Epidermal melanocyte (primary cell): ENCODE results near the gene TERB1.

Source experiments
- DNase-seq: peaks from one replicate; pipeline ENCODE4 v3.0.0; 2011; ENCODE audit warnings: low spot score; ENCODE audit not compliant: insufficient read length

TERB1 gene

GRCh38 chr16:66751053-66751302 lies 50.4 kb downstream of the TERB1 start:
- DNase-seq, result no peak

- DNase-seq, result no peak
These were observed 50.9 kb downstream of the TERB1 start for GRCh38 chr16:66750279-66751052.

- no peak for DNase-seq
These were observed 54.7 kb downstream of the TERB1 start for GRCh38 chr16:66746682-66747081.

GRCh38 chr16:66746048-66746447 lies 55.3 kb downstream of the TERB1 start:
- DNase-seq, result no peak

- no peak for DNase-seq
These were observed 59.2 kb downstream of the TERB1 start for GRCh38 chr16:66741950-66742808.

- DNase-seq, result peak; percentile 80
These were observed 60.0 kb downstream of the TERB1 start for GRCh38 chr16:66741169-66741900.

GRCh38 chr16:66740533-66740932 lies 60.9 kb downstream of the TERB1 start:
- no peak for DNase-seq

GRCh38 chr16:66740010-66740409 lies 61.4 kb downstream of the TERB1 start:
- DNase-seq, result peak; percentile 53

- no peak for DNase-seq
These were observed 65.5 kb downstream of the TERB1 start for GRCh38 chr16:66735891-66736290.

- DNase-seq, result no peak
These were observed 70.3 kb downstream of the TERB1 start for GRCh38 chr16:66731101-66731500.

GRCh38 chr16:66728804-66729203 lies 72.6 kb downstream of the TERB1 start:
- no peak for DNase-seq

- DNase-seq, result peak; percentile 62
These were observed 73.1 kb downstream of the TERB1 start for GRCh38 chr16:66728117-66728787.

- no peak for DNase-seq
These were observed 80.6 kb downstream of the TERB1 start for GRCh38 chr16:66720766-66721165.

- no peak for DNase-seq
These were observed 82.1 kb downstream of the TERB1 start for GRCh38 chr16:66719246-66719645.

GRCh38 chr16:66717776-66718175 lies 83.6 kb downstream of the TERB1 start:
- DNase-seq, result no peak

- DNase-seq, result peak; percentile 40
These were observed 84.2 kb downstream of the TERB1 start for GRCh38 chr16:66717112-66717675.

GRCh38 chr16:66714654-66715307 lies 86.6 kb downstream of the TERB1 start:
- no peak for DNase-seq

- no peak for DNase-seq
These were observed 87.3 kb downstream of the TERB1 start for GRCh38 chr16:66714062-66714461.

GRCh38 chr16:66713076-66713475 lies 88.3 kb downstream of the TERB1 start:
- DNase-seq, result no peak

- DNase-seq, result no peak
These were observed 88.9 kb downstream of the TERB1 start for GRCh38 chr16:66712512-66712911.

GRCh38 chr16:66711581-66711980 lies 89.8 kb downstream of the TERB1 start:
- DNase-seq, result no peak
